GM21825 (cell line): Measurements from ENCODE around the gene CDYL.

ENCODE experiments used
- ATAC-seq: cut with Tn5 transposase; IDR thresholded peaks from one replicate; pipeline ENCODE4 v1.9.1; 2021; ENCODE audit warnings: mild to moderate bottlenecking, moderate library complexity; ENCODE audit not compliant: unreplicated experiment

The CDYL gene, protein sequence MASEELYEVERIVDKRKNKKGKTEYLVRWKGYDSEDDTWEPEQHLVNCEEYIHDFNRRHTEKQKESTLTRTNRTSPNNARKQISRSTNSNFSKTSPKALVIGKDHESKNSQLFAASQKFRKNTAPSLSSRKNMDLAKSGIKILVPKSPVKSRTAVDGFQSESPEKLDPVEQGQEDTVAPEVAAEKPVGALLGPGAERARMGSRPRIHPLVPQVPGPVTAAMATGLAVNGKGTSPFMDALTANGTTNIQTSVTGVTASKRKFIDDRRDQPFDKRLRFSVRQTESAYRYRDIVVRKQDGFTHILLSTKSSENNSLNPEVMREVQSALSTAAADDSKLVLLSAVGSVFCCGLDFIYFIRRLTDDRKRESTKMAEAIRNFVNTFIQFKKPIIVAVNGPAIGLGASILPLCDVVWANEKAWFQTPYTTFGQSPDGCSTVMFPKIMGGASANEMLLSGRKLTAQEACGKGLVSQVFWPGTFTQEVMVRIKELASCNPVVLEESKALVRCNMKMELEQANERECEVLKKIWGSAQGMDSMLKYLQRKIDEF

DNA sequence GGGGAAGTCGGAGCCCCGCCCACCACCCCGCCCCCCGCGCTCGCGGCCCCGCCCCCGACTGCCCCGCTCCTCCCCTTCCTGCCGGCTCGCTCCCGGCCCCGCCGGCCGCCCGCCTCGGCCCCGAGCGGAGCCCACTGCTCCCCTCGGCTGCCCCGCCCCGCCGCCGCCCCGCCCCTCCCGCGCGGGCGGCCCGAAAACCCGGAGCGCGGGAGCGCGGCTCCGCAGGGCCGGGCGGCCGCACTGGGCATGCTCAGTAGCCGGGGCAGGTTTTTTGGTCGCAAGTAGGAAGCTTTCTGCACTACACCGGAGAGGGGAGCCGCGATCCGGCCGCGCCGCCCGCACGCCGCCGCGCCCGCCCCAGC, at the start of gene CDYL:
TSS of gene CDYL (plus strand) at position 274 of the 362 bp plus-strand sequence. CDS start 380 bp downstream, outside the sequence.
- ATAC-seq, result peak; percentile 61

- ATAC-seq, result no peak
These were observed 49.6 kb upstream of the CDYL start for GRCh38 chr6:4726645-4727044.

GRCh38 chr6:4727217-4727616, 49.0 kb upstream of the CDYL start:
- no peak for ATAC-seq

- no peak for ATAC-seq
These were observed 48.4 kb upstream of the CDYL start for GRCh38 chr6:4727671-4728435.

DNA sequence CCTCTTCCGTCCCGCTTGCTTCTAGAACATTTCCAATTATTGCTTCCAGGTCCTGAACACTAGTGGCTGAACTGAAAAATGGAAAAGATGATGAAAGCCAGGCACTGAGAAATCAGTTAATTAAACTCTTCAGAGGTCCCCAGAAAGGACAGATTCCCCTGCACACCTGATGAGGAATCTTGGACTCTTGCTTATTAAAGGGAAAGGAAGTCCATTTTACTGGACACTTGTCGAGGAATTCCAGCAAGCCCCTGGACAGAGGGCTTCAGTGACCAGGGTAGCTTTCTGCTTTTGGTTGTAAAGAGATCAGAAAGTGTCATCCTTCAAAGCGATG, 47.8 kb upstream of the CDYL start:
- no peak for ATAC-seq

DNA sequence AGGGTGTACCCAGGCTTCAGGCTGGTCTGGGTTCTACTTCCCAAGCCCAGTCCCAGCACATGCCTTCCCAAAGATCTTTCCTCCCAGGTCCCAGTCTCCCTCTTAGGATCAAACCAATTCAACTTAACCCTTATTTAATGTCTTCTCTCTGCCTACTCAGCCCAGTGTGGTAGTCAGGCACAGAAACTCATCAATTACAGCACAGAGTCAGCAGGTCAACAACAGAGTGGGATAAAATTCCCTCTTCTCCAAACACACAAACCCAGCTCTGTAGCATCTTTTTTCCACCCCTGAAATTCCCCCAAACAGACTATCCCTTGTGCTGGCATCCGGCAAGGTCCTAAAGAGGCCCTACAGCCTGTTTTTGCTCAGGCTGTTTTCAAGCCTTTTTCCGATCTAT, 47.3 kb upstream of the CDYL start:
- ATAC-seq, result no peak

DNA sequence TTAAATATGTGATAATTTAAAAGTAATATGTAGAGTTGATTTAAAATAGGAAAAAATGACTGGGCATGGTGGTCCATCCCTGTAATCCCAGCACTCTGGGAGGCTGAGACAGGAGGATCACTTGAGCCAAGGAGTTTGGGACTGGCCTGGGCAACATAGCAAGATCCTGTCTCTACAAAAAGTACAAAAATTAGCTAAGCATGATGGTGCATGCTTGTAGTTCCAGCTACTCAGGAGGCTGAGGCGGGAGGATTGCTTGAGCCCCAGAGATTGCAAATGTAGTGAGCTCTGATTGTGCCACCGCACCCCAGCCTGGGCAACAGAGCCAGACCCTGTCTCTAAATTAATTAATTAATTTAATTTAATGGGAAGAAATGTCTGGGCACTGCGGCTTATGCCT, 44.2 kb upstream of the CDYL start:
- ATAC-seq, result no peak

DNA sequence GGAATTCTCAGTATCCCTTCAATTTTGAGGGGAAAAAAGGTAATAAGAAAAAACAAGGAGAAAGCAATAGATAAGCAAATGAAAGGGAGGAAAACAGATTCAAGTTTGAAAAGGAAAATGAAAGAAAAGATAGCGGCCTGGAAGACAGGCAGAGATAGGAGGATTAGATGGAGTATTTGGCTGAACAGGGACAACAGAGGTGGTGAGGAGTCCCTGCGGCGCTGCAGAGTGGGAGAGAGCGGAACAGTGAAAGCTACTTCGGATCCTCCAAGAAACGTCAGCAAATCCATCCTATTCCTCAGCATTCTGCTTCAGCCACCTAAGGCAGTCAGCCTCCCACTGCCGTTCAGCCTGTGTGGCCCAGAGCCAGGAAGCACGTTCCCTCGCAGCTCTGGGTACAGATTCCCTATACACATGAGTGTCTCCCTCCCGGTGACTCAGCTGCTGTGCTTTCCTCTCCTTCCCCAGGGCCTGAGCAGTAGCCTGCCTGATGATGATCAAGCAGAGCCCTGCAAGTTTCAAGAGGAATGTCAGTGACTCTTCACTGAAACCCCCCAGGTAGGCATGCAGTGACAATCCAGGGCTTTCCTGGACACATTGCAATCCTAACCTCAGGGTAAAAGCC, 43.4 kb upstream of the CDYL start:
- no peak for ATAC-seq

- ATAC-seq, result no peak
These were observed 39.8 kb upstream of the CDYL start for GRCh38 chr6:4736371-4736873.

DNA sequence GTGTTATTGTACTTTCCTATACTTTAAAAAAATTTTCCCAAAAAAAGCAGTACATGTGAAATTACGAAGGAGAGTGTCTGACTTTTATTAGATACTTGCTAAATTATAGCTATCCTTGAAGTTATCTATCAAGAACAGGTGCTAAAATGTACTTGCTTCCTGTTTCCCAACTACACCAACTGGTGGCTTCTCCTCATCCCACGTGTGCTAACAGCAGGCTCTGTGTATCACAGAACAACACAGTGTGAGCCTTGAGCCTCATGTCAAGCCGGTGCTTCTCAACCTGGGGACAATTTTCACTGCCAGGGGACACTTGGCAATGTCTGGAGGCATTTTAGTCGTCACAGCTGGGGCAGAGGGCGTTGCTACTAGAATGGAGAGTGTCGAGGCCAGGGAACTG, 36.2 kb upstream of the CDYL start:
- ATAC-seq, result no peak

- ATAC-seq, result no peak
These were observed 33.1 kb upstream of the CDYL start for GRCh38 chr6:4743062-4743461.

GRCh38 chr6:4743926-4744325, 32.3 kb upstream of the CDYL start:
- ATAC-seq, result no peak

DNA sequence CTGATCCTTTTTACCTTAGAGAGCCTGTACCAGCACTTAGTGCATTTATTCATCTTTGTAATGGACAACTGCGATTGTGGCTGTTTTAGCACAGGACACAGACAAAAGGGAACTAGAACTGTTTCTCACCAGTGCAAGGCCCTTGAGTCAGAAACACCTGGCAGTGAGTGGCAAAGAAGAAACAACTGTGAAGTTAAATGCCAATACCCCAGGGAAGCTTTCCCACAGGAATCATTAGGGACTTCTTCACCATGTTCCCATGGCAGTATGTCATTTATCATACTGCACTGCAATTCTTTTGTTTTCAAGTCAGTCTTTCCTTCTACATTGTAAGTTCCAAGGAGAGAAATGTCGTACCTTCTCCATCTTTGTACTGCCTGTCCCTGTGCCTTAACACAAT, 28.6 kb upstream of the CDYL start:
- no peak for ATAC-seq

GRCh38 chr6:4751823-4752464, 24.3 kb upstream of the CDYL start:
- ATAC-seq, result no peak

DNA sequence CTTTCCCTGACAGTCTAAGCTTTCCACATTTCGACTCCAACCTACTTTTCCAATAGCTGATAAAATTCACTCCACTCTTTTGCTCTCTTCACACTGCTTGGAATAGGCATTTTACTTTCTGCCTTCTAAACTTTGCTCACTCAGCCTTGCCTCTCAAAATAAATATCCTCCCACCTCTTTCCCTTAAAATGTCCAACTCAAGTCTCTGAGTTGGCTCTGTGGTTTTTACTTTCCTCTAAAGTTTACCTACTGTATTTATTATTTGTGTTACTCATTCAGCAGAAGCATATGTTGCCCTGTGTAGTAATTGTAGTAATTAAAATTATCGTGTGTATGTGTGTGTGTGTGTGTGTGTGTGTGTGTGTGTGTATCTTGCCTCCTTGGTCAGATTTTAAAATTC, 20.0 kb upstream of the CDYL start:
- no peak for ATAC-seq

GRCh38 chr6:4759997-4760396, 16.2 kb upstream of the CDYL start:
- ATAC-seq, result no peak

GRCh38 chr6:4760773-4761172, 15.4 kb upstream of the CDYL start:
- no peak for ATAC-seq

GRCh38 chr6:4762294-4762693, 13.9 kb upstream of the CDYL start:
- ATAC-seq, result no peak

DNA sequence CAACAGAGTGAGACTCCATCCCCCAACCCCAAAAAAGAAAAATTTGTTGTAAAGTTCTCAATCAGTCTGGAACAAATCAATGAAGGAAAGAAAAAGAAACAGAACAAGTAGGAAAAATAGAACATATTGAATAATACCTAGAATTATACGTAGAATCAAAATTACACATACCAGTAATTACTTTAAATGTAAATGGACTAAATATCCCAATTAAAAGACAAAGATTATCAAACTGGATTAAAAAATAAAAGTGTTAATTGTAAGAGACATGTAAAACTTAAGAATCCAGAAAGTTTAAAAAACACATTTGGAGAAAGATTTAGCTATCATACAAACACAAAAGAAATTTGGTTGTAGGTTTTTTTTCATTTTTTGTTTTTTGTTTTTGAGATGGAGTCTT, 12.3 kb upstream of the CDYL start:
- ATAC-seq, result no peak

DNA sequence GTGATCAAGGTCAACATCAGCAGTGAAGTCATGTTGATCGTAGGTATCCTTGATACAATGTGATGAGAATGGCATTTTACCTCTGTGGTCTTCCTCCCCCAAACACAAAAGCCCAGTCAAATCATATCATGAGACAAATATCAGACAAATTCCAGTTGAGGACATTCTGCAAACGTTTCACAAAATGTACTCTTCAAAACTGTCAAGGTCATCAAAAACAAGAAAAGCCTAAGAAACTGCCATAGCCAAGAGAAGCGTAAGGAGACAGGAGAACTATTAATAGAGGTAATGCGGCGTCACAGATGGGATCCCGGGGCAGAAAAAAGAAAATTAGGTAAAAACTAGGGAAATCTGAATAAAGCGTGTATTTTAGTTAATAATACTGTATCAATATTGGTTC, 7.4 kb upstream of the CDYL start:
- ATAC-seq, result no peak

GRCh38 chr6:4772750-4773149, 3.5 kb upstream of the CDYL start:
- no peak for ATAC-seq
